Measurements from ENCODE around the gene NOC2L.
"Not testable (repeated sequence)": the region's sequence is repeated elsewhere in the genome, so short reads cannot be mapped to it uniquely, and the experiment has no call there.

Gene NOC2L

DNA sequence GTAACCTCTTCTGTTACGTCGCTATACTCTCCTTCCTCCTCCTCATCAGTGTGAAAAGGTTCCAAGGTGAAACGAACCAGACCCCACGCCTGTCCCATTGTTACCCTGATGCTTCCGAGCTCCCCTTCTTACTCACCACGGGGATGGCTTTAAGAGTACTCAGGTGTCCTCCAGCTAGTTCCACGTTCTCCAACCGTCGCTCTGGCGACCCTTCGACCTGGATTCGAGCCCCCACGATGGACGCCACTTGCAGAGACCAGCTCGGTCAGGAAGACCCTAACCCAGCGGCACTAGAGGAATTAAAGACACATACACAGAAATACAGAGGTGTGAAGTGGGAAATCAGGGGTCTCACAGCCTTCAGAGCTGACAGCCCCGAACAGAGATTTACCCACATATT lies 61.1 kb downstream of the NOC2L start:
- not testable (repeated sequence) for DNase-seq

GRCh38 chr1:897226-897625 lies 61.8 kb downstream of the NOC2L start:
- no peak for DNase-seq

Data from NCI-H2029 (cell line).